Activated gamma-delta T cell treated with anti-CD3 and anti-CD28 coated beads, Interleukin-2, amount 50 U/mL, for 16 hours (primary cell): ENCODE measurements around the gene PDE6B.
"Not testable (repeated sequence)": the region's sequence is repeated elsewhere in the genome, so short reads cannot be mapped to it uniquely, and the experiment has no call there.

ENCODE experiments used
- DNase-seq: peaks from one replicate; pipeline ENCODE4 v3.0.0-alpha.2; 2020; ENCODE audit warnings: low read depth

The PDE6B gene

DNA sequence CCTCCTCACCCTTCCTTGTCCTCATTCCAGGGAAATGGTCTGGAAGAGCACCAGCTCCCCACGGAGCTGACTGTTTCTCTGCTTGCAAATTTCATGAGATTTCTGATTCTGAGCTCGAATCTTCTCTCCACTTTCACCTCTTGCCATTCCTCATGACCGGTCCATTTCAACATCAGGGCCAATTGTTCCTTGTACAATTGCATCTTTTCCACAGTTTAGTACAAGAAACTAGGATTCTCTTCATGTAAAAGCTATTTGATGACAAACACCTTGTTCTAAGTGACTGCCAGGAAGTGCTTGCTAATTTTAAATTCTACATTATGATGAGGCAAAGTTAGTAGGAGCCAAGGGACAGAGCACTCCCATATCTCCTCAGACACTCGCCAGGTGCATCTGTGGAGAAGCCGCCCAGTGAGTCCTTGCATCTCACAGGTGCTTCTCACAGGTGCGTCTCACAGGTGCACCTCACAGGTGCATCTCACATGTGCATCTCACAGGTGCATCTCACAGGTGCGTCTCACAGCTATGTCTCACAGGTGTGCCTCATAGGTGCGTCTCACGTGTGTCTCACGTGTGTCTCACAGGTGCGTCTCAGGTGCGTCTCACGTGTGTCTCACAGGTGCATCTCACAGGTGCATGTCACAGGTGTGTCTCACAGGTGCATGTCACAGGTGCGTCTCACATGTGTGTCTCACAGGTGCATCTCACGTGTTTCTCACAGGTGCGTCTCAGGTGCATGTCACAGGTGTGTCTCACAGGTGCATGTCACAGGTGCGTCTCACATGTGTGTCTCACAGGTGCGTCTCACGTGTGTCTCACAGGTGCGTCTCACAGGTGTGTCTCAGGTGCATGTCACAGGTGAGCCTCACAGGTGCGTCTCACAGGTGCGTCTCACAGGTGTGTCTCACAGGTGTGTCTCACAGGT is 3.0 kb upstream of the PDE6B start:
- DNase-seq = no peak

GRCh38 chr4:622996-623913 is 2.1 kb upstream of the PDE6B start:
- DNase-seq = no peak

DNA sequence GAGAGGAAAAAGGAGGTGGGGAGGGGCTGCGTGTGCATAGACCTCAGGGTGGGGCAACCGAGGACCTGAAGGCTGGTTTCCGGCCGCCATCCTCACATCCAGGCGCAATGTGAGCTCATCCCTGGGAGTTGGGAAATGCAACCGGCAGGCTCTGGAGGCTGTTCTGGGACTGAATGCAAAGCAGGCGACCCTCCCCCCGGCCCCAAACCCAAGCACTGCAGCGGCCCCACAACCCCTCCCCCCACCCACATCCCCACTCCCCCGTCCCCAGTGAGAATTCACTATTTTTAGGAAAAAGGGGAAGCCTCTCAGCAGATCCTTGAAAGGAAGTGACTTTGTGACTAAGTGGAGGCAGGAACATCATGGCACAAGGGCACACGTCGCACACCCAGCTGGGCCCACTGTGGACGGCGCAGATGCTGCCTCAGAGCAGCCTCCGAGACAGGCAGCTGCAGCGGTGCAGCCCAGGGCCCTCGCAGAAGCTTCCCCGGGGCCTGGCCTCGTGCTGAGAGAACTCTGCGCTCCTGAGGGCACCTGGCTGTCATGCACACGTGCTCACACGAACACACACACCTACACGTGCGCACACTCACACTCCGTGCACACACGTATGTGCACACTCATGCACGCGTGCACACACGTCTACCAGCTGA is 1.3 kb upstream of the PDE6B start:
- DNase-seq = no peak

DNA sequence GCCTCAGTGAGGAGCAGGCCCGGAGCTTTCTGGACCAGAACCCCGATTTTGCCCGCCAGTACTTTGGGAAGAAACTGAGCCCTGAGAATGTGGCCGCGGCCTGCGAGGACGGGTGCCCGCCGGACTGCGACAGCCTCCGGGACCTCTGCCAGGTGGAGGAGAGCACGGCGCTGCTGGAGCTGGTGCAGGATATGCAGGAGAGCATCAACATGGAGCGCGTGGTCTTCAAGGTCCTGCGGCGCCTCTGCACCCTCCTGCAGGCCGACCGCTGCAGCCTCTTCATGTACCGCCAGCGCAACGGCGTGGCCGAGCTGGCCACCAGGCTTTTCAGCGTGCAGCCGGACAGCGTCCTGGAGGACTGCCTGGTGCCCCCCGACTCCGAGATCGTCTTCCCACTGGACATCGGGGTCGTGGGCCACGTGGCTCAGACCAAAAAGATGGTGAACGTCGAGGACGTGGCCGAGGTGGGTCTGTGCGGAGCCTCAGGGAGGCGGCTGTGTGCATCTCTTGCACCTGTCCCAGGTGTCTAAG is 323 bp downstream of the PDE6B start:
- DNase-seq = no peak

- DNase-seq = no peak
Observed at GRCh38 chr4:626201-627091, 1.1 kb downstream of the PDE6B start.

GRCh38 chr4:627347-628125 is 2.2 kb downstream of the PDE6B start:
- DNase-seq = no peak

GRCh38 chr4:628311-628741 is 3.0 kb downstream of the PDE6B start:
- DNase-seq = no peak

- no peak for DNase-seq
Observed at GRCh38 chr4:628821-629635, 3.7 kb downstream of the PDE6B start.

DNA sequence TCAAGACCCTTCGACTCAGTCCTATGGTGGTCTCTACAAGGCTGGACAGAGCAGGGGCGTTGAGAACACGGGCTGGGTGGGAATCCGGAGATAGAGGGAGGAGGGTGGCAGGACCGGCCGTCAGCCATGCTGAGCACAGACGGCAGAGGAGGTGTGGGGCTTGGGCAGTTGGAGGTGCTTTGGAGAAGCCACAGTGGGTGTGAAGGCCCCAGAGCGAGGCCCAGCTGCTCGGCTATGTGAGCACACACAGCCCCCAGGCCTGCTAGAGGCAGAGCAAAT is 4.2 kb downstream of the PDE6B start:
- no peak for DNase-seq

DNA sequence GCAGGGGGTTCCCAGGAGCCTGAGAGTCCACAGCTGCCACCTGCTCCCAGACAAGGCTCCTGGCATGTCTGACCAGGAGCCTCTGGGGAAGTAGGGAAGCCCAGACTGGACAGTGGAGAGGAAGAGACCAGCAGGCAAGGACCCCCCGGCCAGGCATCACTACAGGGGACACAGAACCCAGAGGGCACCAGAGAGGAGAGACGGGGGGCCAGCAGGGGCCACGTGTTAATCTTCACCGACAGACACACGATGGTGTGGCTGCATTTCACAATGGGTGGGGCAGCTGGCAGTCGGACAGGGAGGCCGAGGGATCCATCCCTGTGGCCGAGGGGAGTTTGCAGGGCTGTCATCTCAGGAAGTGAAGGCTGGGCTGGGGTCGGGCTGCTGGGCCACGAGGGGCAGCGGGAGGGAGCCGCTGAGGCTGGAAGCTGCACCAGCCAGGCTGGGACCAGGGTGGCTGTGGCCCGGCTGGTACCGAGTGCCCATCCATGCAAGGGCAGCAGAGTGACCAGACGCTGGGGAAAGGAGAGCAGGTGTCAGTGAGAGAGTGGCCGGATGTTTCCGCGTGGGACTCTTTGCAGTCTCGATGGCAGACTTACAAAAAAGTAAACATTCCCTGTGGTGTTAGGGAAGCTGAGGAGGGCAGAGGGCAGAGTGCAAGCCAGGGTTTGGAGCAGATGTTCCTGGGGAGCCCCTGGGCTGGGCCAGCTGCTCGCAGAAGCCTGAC is 4.7 kb downstream of the PDE6B start:
- DNase-seq = no peak

DNA sequence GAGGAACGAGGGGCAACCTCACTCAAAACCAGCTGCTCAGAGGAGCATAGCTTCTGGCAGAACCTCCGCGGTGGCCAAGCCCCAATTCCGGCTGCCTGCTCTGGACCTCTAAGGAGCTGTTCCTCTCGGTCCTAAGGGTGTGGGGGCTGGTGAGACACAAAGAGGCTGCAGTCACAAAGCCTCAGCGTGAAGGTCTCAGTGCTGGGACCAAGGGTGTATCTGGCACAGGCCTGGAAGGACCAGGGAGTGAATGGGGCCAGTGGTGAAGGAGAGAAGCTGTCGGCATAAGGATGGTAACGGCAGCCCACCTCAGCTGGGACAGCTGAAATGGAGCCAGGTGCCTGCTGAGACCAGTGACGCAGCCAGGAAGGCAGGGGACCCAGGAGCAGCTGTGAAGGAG is 5.3 kb downstream of the PDE6B start:
- no peak for DNase-seq

GRCh38 chr4:632196-632790 is 6.9 kb downstream of the PDE6B start:
- no peak for DNase-seq

DNA sequence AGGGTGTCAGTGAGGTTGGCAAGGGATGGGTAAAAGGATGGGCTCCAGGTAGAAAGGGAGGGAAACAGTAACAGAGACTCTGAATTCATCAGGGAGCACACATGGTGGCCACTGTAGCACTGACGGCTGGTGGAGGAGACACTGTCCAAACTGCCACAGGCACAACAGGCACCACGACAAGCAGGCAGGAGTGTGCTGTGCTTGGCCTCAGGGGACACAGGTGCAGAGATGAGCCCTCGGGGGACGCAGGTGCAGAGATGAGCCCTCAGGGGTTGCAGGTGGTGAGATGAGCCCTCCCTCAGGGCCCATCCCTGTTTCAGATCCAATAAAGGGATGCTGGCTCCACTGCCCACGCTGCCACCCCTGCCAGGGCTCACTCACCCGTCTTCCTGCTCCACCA is 7.6 kb downstream of the PDE6B start:
- DNase-seq = no peak

GRCh38 chr4:633406-633805 is 8.0 kb downstream of the PDE6B start:
- no peak for DNase-seq

GRCh38 chr4:633976-634598 is 8.7 kb downstream of the PDE6B start:
- no peak for DNase-seq

DNA sequence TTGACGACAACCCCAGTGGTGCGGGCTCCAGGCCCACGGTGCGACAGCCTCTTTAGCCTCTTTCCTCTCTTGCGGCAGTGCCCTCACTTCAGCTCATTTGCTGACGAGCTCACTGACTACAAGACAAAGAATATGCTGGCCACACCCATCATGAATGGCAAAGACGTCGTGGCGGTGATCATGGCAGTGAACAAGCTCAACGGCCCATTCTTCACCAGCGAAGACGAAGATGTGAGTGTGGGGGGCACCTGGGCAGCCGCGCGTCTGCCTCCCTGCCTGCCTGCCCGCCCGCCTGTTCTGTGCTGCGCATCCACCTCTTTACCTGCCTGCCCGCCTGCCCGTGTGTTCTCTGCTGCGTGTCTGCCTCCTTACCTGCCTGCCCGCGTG is 9.2 kb downstream of the PDE6B start:
- no peak for DNase-seq

DNA sequence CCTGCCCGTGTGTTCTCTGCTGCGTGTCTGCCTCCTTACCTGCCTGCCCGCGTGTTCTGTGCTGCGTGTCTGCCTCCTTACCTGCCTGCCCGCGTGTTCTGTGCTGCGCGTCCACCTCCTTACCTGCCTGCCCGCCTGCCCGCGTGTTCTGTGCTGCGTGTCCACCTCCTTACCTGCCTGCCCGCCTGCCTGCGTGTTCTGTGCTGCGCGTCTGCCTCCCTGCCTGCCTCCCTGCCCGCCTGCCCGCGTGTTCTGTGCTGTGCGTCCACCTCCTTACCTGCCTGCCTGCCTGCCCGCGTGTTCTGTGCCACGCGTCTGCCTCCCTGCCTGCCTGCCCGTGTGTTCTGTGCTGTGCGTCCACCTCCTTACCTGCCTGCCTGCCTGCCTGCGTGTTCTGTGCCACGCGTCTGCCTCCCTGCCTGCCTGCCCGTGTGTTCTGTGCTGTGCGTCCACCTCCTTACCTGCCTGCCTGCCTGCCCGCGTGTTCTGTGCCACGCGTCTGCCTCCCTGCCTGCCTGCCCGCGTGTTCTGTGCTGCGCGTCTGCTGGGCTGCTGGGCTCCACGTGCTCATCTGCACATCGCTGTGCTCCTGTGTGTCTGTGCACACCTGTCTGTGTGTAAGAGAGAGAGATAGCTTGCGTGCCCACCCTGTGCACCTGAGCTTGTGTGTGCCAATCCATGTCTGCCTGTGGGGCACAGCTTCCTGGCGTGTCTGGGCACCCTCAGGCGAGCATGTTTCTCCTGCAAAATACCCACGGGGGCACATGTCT is 9.9 kb downstream of the PDE6B start:
- DNase-seq = not testable (repeated sequence)
